Measurements from ENCODE around the gene CYP4F12. TPM values are rescaled to one million over a fixed set of nuclear protein-coding genes. Genes with fewer than 3 reads are reported as not detected.

Gene CYP4F12
- polyA plus RNA-seq, 1 experiment: not detected

GRCh38 chr19:15652559-15653278 lies 20.2 kb upstream of the CYP4F12 start:
- Histone ChIP-seq H3K9me3 (ENCODE audit: control insufficient read depth, insufficient read depth, low read length) (peaks cover 4% of the 10 kb centered on the region; the same call in 1 of the 2 replicates), H3K27ac (ENCODE audit: low read depth, low read length) (no peak overlapping the region), H3K4me3 (ENCODE audit: low read depth, low read length) (no peak overlapping the region), H3K27me3 (ENCODE audit: control insufficient read depth, insufficient read depth, low read length) (no peaks in the 10 kb centered on the region)
- DNase-seq (ENCODE audit: low read depth, low spot score): no peak
- TF ChIP-seq, protein P1, sequence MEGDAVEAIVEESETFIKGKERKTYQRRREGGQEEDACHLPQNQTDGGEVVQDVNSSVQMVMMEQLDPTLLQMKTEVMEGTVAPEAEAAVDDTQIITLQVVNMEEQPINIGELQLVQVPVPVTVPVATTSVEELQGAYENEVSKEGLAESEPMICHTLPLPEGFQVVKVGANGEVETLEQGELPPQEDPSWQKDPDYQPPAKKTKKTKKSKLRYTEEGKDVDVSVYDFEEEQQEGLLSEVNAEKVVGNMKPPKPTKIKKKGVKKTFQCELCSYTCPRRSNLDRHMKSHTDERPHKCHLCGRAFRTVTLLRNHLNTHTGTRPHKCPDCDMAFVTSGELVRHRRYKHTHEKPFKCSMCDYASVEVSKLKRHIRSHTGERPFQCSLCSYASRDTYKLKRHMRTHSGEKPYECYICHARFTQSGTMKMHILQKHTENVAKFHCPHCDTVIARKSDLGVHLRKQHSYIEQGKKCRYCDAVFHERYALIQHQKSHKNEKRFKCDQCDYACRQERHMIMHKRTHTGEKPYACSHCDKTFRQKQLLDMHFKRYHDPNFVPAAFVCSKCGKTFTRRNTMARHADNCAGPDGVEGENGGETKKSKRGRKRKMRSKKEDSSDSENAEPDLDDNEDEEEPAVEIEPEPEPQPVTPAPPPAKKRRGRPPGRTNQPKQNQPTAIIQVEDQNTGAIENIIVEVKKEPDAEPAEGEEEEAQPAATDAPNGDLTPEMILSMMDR (IDR thresholded peaks at IDR 0.05; ENCODE audit: low read depth, low read length): no peak
- CTCF ChIA-PET: no interaction called here
- POLR2A ChIA-PET: no interaction called here

DNA sequence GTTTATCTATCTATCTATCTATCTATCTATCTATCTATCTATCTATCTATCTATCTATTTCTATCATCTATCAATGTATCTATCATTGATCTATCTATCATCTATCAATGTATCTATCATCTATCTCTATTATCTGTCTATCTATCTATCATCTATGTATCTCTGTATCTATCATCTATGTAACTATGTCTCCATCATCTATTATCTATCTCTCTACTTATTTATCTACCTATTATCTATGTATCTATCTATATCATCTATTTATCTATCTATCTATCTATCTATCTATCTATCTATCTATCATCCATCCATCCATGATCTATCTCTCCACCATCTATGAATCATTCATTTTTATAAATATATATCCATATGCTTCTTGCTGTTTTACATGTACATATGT lies 16.4 kb upstream of the CYP4F12 start:
- H3K9me3 ChIP-seq (ENCODE audit: control insufficient read depth, insufficient read depth, low read length): peaks cover 13% of the 10 kb centered on the region; the same call in 1 of the 2 replicates
- ChIA-PET CTCF (no interaction called here), POLR2A (no interaction called here)
- no peak overlapping the region for H3K27ac ChIP-seq (ENCODE audit: low read depth, low read length)
- no peaks in the 10 kb centered on the region for H3K27me3 ChIP-seq (ENCODE audit: control insufficient read depth, insufficient read depth, low read length)
- no peak for DNase-seq (ENCODE audit: low read depth, low spot score)
- TF ChIP-seq, protein P1 (IDR thresholded peaks at IDR 0.05; ENCODE audit: low read depth, low read length): no peak
- H3K4me3 ChIP-seq (ENCODE audit: low read depth, low read length): no peak overlapping the region

- peaks cover 14% of the 10 kb centered on the region for H3K9me3 ChIP-seq (ENCODE audit: control insufficient read depth, insufficient read depth, low read length)
- ChIA-PET POLR2A (no interaction called here), CTCF (no interaction called here)
- no peaks in the 10 kb centered on the region for H3K27me3 ChIP-seq (ENCODE audit: control insufficient read depth, insufficient read depth, low read length)
- DNase-seq (ENCODE audit: low read depth, low spot score): no peak
- H3K27ac ChIP-seq (ENCODE audit: low read depth, low read length): no peak overlapping the region
- TF ChIP-seq, protein P1 (IDR thresholded peaks at IDR 0.05; ENCODE audit: low read depth, low read length): no peak
- no peak overlapping the region for H3K4me3 ChIP-seq (ENCODE audit: low read depth, low read length)
Observed at GRCh38 chr19:15663247-15663646, 9.6 kb upstream of the CYP4F12 start.

- peaks cover 21% of the 10 kb centered on the region for H3K9me3 ChIP-seq (ENCODE audit: control insufficient read depth, insufficient read depth, low read length)
- no peak for DNase-seq (ENCODE audit: low read depth, low spot score)
- ChIA-PET CTCF (no interaction called here), POLR2A (no interaction called here)
- no peaks in the 10 kb centered on the region for H3K27me3 ChIP-seq (ENCODE audit: control insufficient read depth, insufficient read depth, low read length)
- TF ChIP-seq, protein P1 (IDR thresholded peaks at IDR 0.05; ENCODE audit: low read depth, low read length): no peak
- H3K27ac ChIP-seq (ENCODE audit: low read depth, low read length): no peak overlapping the region
- no peak overlapping the region for H3K4me3 ChIP-seq (ENCODE audit: low read depth, low read length)
Observed at GRCh38 chr19:15666186-15666585, 6.7 kb upstream of the CYP4F12 start.

- Histone ChIP-seq H3K27me3 (ENCODE audit: control insufficient read depth, insufficient read depth, low read length) (no peaks in the 10 kb centered on the region), H3K4me3 (ENCODE audit: low read depth, low read length) (no peak overlapping the region), H3K9me3 (ENCODE audit: control insufficient read depth, insufficient read depth, low read length) (peaks cover 21% of the 10 kb centered on the region), H3K27ac (ENCODE audit: low read depth, low read length) (no peak overlapping the region)
- CTCF ChIA-PET: no interaction called here
- POLR2A ChIA-PET: no interaction called here
- DNase-seq (ENCODE audit: low read depth, low spot score): no peak
- TF ChIP-seq, protein P1 (IDR thresholded peaks at IDR 0.05; ENCODE audit: low read depth, low read length): no peak
Observed at GRCh38 chr19:15666883-15667282, 6.0 kb upstream of the CYP4F12 start.

Measured in AG04450 (cell line).